Measurements from ENCODE around the gene MTIF2. TPM values are rescaled to one million over a fixed set of nuclear protein-coding genes. Genes with fewer than 3 reads are reported as not detected.
"Not testable (repeated sequence)": the region's sequence is repeated elsewhere in the genome, so short reads cannot be mapped to it uniquely, and the experiment has no call there.

Gene MTIF2
- total RNA-seq, 1 experiment from 2014 or later, result 41.2 TPM

DNA sequence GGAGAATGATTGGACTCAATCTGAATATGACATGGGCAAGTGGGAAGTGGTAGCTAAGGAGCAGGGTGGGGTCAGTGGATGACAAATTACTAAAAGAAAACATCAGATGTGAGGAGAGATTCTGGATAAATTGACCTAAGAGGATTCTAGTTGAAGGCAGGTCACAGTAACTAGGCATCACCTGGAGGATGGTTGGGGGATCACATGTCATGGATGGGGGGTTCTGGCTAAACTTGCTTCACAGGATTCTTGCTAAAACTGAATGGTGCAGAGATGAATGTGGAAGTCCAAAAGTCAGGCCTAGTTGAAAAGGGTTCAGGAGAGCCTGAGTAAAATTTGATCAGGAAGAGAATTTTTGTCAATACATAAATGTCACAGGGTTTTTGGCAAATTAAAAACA, 55.2 kb downstream of the MTIF2 start:
- in situ Hi-C loops (cut with HindIII; ENCODE audit: low sequenced_read_pairs), result no loop called here
- no peak for DNase-seq (ENCODE audit: low spot score)

DNA sequence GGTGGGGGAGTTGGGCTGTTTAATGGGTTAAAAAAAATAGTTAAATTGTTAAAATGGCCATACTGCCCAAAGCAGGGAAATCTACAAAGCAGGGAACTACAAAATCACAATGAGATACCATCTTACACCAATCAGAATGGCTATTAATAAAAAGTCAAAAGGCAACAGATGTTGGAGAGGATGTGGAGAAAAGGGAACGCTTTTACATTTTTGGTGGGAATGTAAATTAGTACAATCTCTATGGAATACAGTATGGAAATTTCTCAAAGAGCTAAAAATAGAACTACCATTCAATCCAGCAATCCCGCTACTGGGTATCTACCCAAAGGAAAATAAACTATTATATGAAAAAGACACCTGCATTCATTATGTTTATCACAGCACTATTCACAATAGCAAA, 64.1 kb downstream of the MTIF2 start:
- DNase-seq (ENCODE audit: low spot score), result no peak
- in situ Hi-C loops (cut with HindIII; ENCODE audit: low sequenced_read_pairs), result no loop called here

DNA sequence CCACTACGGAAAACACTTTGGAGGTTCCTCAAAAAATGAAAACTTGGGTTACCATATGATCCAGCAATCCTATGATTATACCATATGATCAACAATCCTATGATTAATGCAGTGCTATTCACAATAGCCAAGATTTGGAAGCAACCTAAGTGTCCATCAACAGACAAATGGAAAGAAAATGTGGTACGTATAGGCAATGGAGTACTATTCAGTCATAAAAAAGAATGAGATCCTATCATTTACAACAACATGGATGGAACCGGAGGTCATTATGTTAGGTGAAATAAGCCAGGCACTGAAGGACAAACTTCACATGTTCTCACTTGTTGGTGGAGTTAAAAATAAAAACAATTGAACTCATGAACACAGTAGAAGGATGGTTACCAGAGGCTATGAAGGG, 64.5 kb downstream of the MTIF2 start:
- no peak for DNase-seq (ENCODE audit: low spot score)
- in situ Hi-C loops (cut with HindIII; ENCODE audit: low sequenced_read_pairs), result no loop called here

DNA sequence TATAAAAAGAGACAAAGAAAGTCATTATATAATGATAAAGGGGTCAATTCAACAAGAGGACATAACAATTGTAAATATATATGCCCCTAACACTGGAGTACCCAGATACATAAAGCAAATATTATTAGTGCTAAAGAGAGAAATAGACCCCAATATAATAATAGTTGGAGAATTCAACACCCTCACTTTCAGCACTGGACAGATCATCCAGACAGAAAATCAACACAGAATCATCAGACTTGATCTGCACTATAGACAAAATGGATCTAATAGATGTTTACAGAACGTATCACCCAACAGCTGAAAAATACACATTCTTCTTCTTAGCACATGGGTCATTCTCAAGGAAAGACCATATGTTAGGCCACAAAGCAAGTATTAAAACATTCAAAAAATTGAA, 68.6 kb downstream of the MTIF2 start:
- in situ Hi-C loops (cut with HindIII; ENCODE audit: low sequenced_read_pairs), result no loop called here
- no peak for DNase-seq (ENCODE audit: low spot score)

DNA sequence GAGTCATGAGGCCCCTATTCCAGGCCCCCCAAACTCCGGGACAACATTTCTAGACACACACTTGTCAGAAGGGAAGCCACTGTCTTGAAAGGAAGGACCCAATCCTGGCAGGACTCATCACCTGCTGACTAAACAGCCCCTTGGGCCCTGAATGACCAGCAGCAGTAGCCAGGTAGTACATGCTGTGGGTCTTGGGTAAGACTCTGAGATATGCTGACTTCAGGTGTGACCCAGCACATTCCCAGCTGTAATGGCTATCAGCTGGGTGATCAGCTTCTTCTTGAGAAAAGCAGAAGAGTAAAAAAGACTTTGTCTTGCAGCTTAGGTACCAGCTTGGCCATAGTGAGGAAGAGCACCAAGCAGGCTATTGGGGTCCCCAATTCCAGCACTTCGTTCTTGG, 72.5 kb downstream of the MTIF2 start:
- no peak for DNase-seq (ENCODE audit: low spot score)
- in situ Hi-C loops (cut with HindIII; ENCODE audit: low sequenced_read_pairs), result no loop called here

DNA sequence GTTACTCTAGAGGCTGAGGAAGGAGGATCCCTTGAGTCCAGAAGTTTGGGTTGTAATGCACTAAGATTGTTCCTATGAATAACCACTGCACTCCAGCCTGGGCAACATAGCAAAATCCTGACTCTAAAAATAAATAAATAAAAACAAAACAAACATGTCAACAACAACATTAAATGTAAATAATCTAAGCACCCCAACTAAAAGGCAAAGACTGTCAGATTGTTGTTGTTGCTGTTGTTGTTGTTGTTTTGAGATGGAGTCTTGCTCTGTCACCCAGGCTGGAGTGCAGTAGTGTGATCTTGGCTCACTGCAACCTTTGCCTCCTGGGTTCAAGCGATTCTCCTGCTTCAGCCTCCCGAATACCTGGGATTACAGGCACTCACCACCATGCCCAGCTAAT, 77.1 kb downstream of the MTIF2 start:
- in situ Hi-C loops (cut with HindIII; ENCODE audit: low sequenced_read_pairs), result not testable (repeated sequence)

DNA sequence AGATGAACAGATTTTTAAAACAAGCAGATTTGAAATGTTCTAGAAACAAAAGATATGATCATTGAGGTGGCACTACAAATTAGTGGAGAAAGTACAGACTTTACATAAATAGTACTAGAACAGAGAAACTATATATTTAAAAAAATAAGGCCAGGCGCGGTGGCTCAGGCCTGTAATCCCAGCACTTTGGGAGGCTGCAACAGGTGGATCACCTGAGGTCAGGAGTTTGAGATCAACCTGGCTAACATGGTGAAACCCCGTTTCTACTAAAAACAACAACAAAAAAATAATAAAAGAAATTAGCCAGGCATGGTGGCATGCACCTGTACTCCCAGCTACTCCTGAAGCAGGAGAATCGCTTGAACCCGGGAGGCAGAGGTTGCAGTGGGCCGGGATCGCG, 82.2 kb downstream of the MTIF2 start:
- in situ Hi-C loops (cut with HindIII; ENCODE audit: low sequenced_read_pairs); DNase-seq (ENCODE audit: low spot score): not testable (repeated sequence)

More for the DNA sequence above, 77.1 kb downstream of the MTIF2 start:
- not testable (repeated sequence) for DNase-seq (ENCODE audit: low spot score)

Other genes starting within 250 kb of the MTIF2 start
- 80.7 and 110 TPM in 2 replicates for gene RTN4, start 218.8 kb downstream of the MTIF2 start, total RNA-seq (2014; rRNA removed; shearing (Covaris generic))
- 0.62 and 6.6 TPM in 2 replicates for gene CLHC1, start 36.9 kb downstream of the MTIF2 start, total RNA-seq (2014; rRNA removed; shearing (Covaris generic))
- 2,194 and 2,483 TPM in 2 replicates for gene RPS27A, start 36.5 kb downstream of the MTIF2 start, total RNA-seq (2014; rRNA removed; shearing (Covaris generic))
- 22.6 and 39.9 TPM in 2 replicates for gene CCDC88A, start 150.6 kb upstream of the MTIF2 start, total RNA-seq (2014; rRNA removed; shearing (Covaris generic))

Data from G401 (cell line).